Activated naive CD4-positive, alpha-beta T cell treated with anti-CD3 and anti-CD28 coated beads for 36 hours (primary cell): Measurements from ENCODE around the gene SLC6A18. TPM values are rescaled to one million over a fixed set of nuclear protein-coding genes. Genes with fewer than 3 reads are reported as not detected.

Source experiments
- CTCF ChIA-PET: fragments of 350-600 bp; sonication (Branson Sonifier 250); formaldehyde crosslinking; loops from one replicate; lab custom pipeline; 2021; ENCODE audit warnings: antibody characterized with exemption; lab: Charles Lee
- DNase-seq: peaks from one replicate; pipeline ENCODE4 v3.0.0-alpha.2; 2020
- H3K27ac Mint-ChIP-seq: one replicate; pipeline ENCODE4 v1.8.0; 2021; ENCODE audit warnings: mild to moderate bottlenecking, mixed read lengths
- H3K27me3 Mint-ChIP-seq: one replicate; pipeline ENCODE4 v1.8.0; 2021; ENCODE audit warnings: low read depth, mixed read lengths
- H3K36me3 Mint-ChIP-seq: one replicate; pipeline ENCODE4 v1.8.0; 2021; ENCODE audit warnings: low read depth, mixed read lengths
- H3K4me1 Mint-ChIP-seq: one replicate; pipeline ENCODE4 v1.8.0; 2021; ENCODE audit warnings: low read depth, mixed read lengths
- H3K4me3 Mint-ChIP-seq: one replicate; pipeline ENCODE4 v1.8.0; 2021; ENCODE audit warnings: mild to moderate bottlenecking, moderate library complexity, mixed read lengths
- H3K9me3 Mint-ChIP-seq: one replicate; pipeline ENCODE4 v1.8.0; 2021; ENCODE audit warnings: mixed read lengths
- intact Hi-C: fragments of 100-400 bp; cut with micrococcal nuclease; formaldehyde crosslinking; loops from one replicate; pipeline ENCODE4 v1.15.1; 2023
- total RNA-seq, 2 experiments: library from RNA; stranded (reverse); gene quantifications; one replicate each; pipeline ENCODE4 v1.2.3, GENCODE V29; 2021

The SLC6A18 gene
- total RNA-seq, 2 experiments from 2014 or later = not detected

- no peaks in the 10 kb centered on the region for H3K9me3 Mint-ChIP-seq
- intact Hi-C loops = no loop called here
- H3K36me3 Mint-ChIP-seq = no peaks in the 10 kb centered on the region
- no peak overlapping the region for H3K27ac Mint-ChIP-seq
- H3K4me1 Mint-ChIP-seq = peaks cover 22% of the 10 kb centered on the region
- no peak overlapping the region for H3K4me3 Mint-ChIP-seq
- CTCF ChIA-PET = no interaction called here
- peaks cover 4% of the 10 kb centered on the region for H3K27me3 Mint-ChIP-seq
- DNase-seq = no peak
Measured at GRCh38 chr5:1251678-1252580, 26.7 kb downstream of the SLC6A18 start.

DNA sequence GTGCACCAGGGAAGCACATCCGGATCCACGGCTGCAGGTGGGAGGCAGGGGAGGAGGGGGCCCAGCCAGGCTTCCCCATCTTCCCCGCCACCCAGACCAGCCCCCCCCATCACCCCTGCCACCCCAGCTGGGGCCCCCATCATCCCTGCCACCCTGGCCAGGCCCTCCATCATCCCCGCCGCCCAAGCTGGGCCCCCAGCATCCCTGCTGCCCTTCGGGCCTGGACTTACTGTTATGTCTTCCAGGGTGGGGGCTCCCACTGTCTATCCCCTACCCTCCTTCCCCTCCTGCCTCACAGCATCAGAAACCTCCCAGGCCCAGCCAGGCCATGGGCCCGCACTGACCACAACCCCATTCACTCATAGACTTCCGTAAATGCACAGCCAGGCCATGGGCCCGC, 27.5 kb downstream of the SLC6A18 start:
- intact Hi-C loops = no loop called here
- DNase-seq = no peak
- peaks cover 22% of the 10 kb centered on the region for H3K4me1 Mint-ChIP-seq
- no peaks in the 10 kb centered on the region for H3K9me3 Mint-ChIP-seq
- H3K27me3 Mint-ChIP-seq = no peaks in the 10 kb centered on the region
- H3K4me3 Mint-ChIP-seq = no peak overlapping the region
- no peak overlapping the region for H3K27ac Mint-ChIP-seq
- no peaks in the 10 kb centered on the region for H3K36me3 Mint-ChIP-seq
- CTCF ChIA-PET = no interaction called here

- intact Hi-C loops = no loop called here
- no peaks in the 10 kb centered on the region for H3K9me3 Mint-ChIP-seq
- H3K27ac Mint-ChIP-seq = no peak overlapping the region
- H3K27me3 Mint-ChIP-seq = no peaks in the 10 kb centered on the region
- DNase-seq = no peak
- H3K4me1 Mint-ChIP-seq = peaks cover 22% of the 10 kb centered on the region
- CTCF ChIA-PET = no interaction called here
- no peaks in the 10 kb centered on the region for H3K36me3 Mint-ChIP-seq
- no peak overlapping the region for H3K4me3 Mint-ChIP-seq
Measured at GRCh38 chr5:1253456-1254105, 28.4 kb downstream of the SLC6A18 start.

DNA sequence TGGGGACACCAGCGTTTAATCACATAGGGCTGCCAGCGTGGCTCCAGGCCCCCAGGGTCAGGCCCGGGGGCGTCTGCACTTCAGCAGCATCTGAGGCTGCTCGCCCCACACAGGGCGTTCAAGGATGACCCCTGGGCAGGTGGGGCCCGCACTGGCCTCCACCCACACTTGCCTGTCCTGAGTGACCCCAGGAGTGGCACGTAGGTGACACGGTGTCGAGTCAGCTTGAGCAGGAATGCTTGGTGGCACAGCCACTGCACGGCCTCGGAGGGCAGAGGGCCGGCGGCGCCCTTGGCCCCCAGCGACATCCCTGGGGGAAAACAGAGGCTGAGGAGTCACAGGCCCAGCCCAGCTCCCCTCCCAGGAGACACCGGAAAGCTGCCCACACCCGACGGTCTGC, 29.0 kb downstream of the SLC6A18 start:
- CTCF ChIA-PET = no interaction called here
- H3K9me3 Mint-ChIP-seq = no peaks in the 10 kb centered on the region
- intact Hi-C loops = no loop called here
- H3K36me3 Mint-ChIP-seq = no peaks in the 10 kb centered on the region
- H3K4me3 Mint-ChIP-seq = no peak overlapping the region
- H3K4me1 Mint-ChIP-seq = peaks cover 22% of the 10 kb centered on the region
- no peak overlapping the region for H3K27ac Mint-ChIP-seq
- H3K27me3 Mint-ChIP-seq = no peaks in the 10 kb centered on the region
- DNase-seq = no peak

DNA sequence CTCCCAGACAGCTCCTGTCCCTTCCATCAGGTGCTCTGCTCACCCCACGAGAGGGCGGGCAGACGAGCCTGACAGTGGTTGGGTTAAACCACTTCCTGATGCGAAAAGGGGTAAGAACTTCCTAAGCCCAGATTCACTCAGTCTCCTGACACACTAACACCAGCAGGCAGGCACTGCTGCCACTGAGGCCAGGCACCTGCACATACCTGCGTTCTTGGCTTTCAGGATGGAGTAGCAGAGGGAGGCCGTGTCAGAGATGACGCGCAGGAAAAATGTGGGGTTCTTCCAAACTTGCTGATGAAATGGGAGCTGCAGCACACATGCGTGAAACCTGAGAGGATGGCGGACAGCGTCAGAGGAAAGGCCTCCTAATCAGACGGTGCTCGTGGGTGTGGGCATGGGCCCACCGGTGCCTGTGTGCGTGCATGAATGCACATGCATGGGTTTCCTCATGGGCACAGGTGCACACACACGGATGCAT, 29.9 kb downstream of the SLC6A18 start:
- Mint-ChIP-seq H3K4me3 (peak overlapping the region; percentile 0), H3K9me3 (no peaks in the 10 kb centered on the region), H3K36me3 (no peaks in the 10 kb centered on the region), H3K27ac (peak overlapping the region; percentile 32), H3K4me1 (peaks cover 22% of the 10 kb centered on the region), H3K27me3 (no peaks in the 10 kb centered on the region)
- DNase-seq = peak; percentile 57
- CTCF ChIA-PET = interaction anchor here (0.9 kb wide), 1 partner anchor 88 kb away, joined by 3 read pairs; no protein-coding TSS in a partner anchor
- intact Hi-C loops = loop anchor here (1.0 to 5.0 kb wide), 2 partner anchors 62 to 90 kb away; partner anchors contain the start of gene CLPTM1L

- Mint-ChIP-seq H3K27ac (no peak overlapping the region), H3K9me3 (no peaks in the 10 kb centered on the region), H3K36me3 (no peaks in the 10 kb centered on the region), H3K4me1 (peaks cover 22% of the 10 kb centered on the region), H3K4me3 (no peak overlapping the region), H3K27me3 (no peaks in the 10 kb centered on the region)
- intact Hi-C loops = loop anchor here (5.0 kb wide), 1 partner anchor 61 kb away; no protein-coding TSS in a partner anchor
- no peak for DNase-seq
- CTCF ChIA-PET = no interaction called here
Measured at GRCh38 chr5:1256776-1257175, 31.6 kb downstream of the SLC6A18 start.

DNA sequence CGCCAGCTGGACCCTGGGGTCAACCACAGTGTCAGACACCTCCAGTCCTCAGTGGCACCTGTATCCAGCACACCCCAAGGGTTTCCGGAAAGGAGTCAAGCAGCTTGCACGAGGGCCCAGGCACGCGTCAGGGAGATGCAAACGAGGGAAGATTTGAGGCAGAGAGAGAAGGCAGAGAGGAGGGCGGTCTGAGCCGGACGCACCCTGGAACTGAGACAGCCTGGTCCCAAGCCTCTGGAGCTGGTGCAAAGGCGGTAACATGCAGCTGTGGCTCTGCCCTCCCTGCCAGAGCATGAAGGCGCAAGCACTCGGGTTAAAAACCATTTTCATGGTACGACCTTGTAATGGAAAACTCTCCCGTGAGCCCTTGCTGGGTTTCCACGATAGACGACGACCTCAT, 32.2 kb downstream of the SLC6A18 start:
- H3K27ac Mint-ChIP-seq = no peak overlapping the region
- H3K4me3 Mint-ChIP-seq = no peak overlapping the region
- H3K9me3 Mint-ChIP-seq = no peaks in the 10 kb centered on the region
- DNase-seq = no peak
- intact Hi-C loops = loop anchor here (5.0 kb wide), 1 partner anchor 60 kb away; no protein-coding TSS in a partner anchor
- H3K27me3 Mint-ChIP-seq = no peaks in the 10 kb centered on the region
- no peaks in the 10 kb centered on the region for H3K36me3 Mint-ChIP-seq
- H3K4me1 Mint-ChIP-seq = peaks cover 22% of the 10 kb centered on the region
- CTCF ChIA-PET = no interaction called here

GRCh38 chr5:1257841-1258240, 32.7 kb downstream of the SLC6A18 start:
- peaks cover 2% of the 10 kb centered on the region for H3K36me3 Mint-ChIP-seq
- H3K4me3 Mint-ChIP-seq = no peak overlapping the region
- H3K27me3 Mint-ChIP-seq = no peaks in the 10 kb centered on the region
- DNase-seq = no peak
- no peaks in the 10 kb centered on the region for H3K9me3 Mint-ChIP-seq
- H3K4me1 Mint-ChIP-seq = peaks cover 21% of the 10 kb centered on the region
- CTCF ChIA-PET = no interaction called here
- no peak overlapping the region for H3K27ac Mint-ChIP-seq
- intact Hi-C loops = loop anchor here (5.0 kb wide), 1 partner anchor 59 kb away; no protein-coding TSS in a partner anchor

- CTCF ChIA-PET = no interaction called here
- H3K4me1 Mint-ChIP-seq = peaks cover 14% of the 10 kb centered on the region
Measured at GRCh38 chr5:1259806-1260480, 34.8 kb downstream of the SLC6A18 start.

GRCh38 chr5:1261643-1262042, 36.5 kb downstream of the SLC6A18 start:
- H3K9me3 Mint-ChIP-seq = no peaks in the 10 kb centered on the region
- H3K36me3 Mint-ChIP-seq = peaks cover 6% of the 10 kb centered on the region
- intact Hi-C loops = no loop called here
- DNase-seq = no peak
- H3K27ac Mint-ChIP-seq = no peak overlapping the region
- CTCF ChIA-PET = no interaction called here
- no peak overlapping the region for H3K4me3 Mint-ChIP-seq
- no peaks in the 10 kb centered on the region for H3K4me1 Mint-ChIP-seq
- no peaks in the 10 kb centered on the region for H3K27me3 Mint-ChIP-seq

More at GRCh38 chr5:1259806-1260480, 34.8 kb downstream of the SLC6A18 start:
- Mint-ChIP-seq H3K27me3 (no peaks in the 10 kb centered on the region), H3K27ac (no peak overlapping the region), H3K9me3 (no peaks in the 10 kb centered on the region), H3K4me3 (no peak overlapping the region), H3K36me3 (peaks cover 2% of the 10 kb centered on the region)
- intact Hi-C loops = loop anchor here (5.0 kb wide), 1 partner anchor 57 kb away; no protein-coding TSS in a partner anchor
- no peak for DNase-seq

DNA sequence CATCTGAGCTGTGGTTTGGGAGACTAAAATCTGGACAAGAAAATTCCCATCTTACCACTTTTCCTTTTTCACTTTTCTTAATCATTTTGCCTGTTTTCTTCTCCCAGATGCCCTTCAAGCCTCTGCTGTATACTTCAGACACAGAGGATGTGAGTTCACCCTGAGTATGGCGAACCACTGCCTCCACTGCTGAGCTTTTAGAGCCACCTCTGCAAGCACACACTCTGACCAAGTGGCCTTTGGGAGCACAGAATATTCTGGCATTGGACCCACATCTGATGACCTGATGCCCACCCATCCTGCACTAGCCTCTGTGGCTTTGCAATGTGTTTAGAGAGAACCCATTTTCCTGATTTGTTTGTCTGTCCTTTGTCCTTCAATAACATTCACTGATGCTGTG, 37.2 kb downstream of the SLC6A18 start:
- CTCF ChIA-PET = no interaction called here
- no peaks in the 10 kb centered on the region for H3K4me1 Mint-ChIP-seq
- no peaks in the 10 kb centered on the region for H3K27me3 Mint-ChIP-seq
- no peak overlapping the region for H3K4me3 Mint-ChIP-seq
- H3K36me3 Mint-ChIP-seq = peaks cover 7% of the 10 kb centered on the region
- no peaks in the 10 kb centered on the region for H3K9me3 Mint-ChIP-seq
- DNase-seq = no peak
- no peak overlapping the region for H3K27ac Mint-ChIP-seq
- intact Hi-C loops = no loop called here

DNA sequence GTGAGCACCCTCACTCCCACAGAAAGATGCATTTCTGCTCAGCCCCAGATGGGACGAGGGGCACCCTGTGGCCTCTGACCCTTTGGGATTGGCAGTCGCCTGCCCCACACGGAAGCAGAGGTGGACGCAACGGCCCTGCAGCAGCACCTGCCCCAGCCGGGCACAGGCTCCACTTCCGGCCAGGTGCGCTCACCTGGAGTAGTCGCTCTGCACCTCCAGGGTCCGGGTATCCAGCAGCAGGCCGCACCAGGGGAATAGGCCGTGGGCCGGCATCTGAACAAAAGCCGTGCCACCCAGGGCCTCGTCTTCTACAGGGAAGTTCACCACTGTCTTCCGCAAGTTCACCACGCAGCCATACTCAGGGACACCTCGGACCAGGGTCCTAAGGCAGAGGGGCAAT, 39.0 kb downstream of the SLC6A18 start:
- Mint-ChIP-seq H3K27me3 (no peaks in the 10 kb centered on the region), H3K27ac (no peak overlapping the region), H3K4me3 (no peak overlapping the region), H3K36me3 (peaks cover 14% of the 10 kb centered on the region), H3K9me3 (no peaks in the 10 kb centered on the region), H3K4me1 (peaks cover 10% of the 10 kb centered on the region)
- intact Hi-C loops = no loop called here
- CTCF ChIA-PET = no interaction called here
- no peak for DNase-seq
